Naive B cell (primary cell): ENCODE measurements around the gene FADS3. TPM values are rescaled to one million over a fixed set of nuclear protein-coding genes. Genes with fewer than 3 reads are reported as not detected.
A peak's percentile ranks its signal among the peaks of the same experiment; 100 is the strongest.

ENCODE experiments used
- ATAC-seq, 2 donors: fragments of 150-1000 bp; cut with Tn5 transposase; 2 replicates each; pipeline ENCODE4 v1.10.0; 2021; ENCODE audit warnings: low read depth in 2 of 2, mild to moderate bottlenecking in 2 of 2, moderate library complexity in 2 of 2
- DNase-seq: peaks from one replicate; pipeline ENCODE4 v3.0.0; 2022
- H3K27ac Mint-ChIP-seq, 6 donors: one replicate each; pipeline ENCODE4 v1.8.0; 2020 to 2022; ENCODE audit warnings: mild to moderate bottlenecking in 6 of 6, mixed read lengths in 6 of 6, moderate library complexity in 5 of 6, inconsistent platforms in 2 of 6
- H3K27me3 Mint-ChIP-seq, 3 donors: one replicate each; pipeline ENCODE4 v1.8.0; 2021 to 2022; ENCODE audit warnings: mixed read lengths in 3 of 3, mild to moderate bottlenecking in 1 of 3
- H3K36me3 Mint-ChIP-seq, 2 donors: one replicate each; pipeline ENCODE4 v1.8.0; 2020 to 2022; ENCODE audit warnings: mixed read lengths in 2 of 2, inconsistent platforms in 1 of 2, mild to moderate bottlenecking in 1 of 2
- H3K4me1 Mint-ChIP-seq, 3 donors: one replicate each; pipeline ENCODE4 v1.8.0; 2020 to 2022; ENCODE audit warnings: mixed read lengths in 3 of 3, inconsistent platforms in 1 of 3, mild to moderate bottlenecking in 1 of 3, moderate library complexity in 1 of 3
- H3K4me3 Mint-ChIP-seq, 8 donors: one replicate each; pipeline ENCODE4 v1.8.0; 2020 to 2022; ENCODE audit warnings: mild to moderate bottlenecking in 8 of 8, mixed read lengths in 8 of 8, moderate library complexity in 8 of 8, inconsistent platforms in 2 of 8
- H3K9me3 Mint-ChIP-seq, 7 donors: one replicate each; pipeline ENCODE4 v1.8.0; 2020 to 2022; ENCODE audit warnings: mixed read lengths in 7 of 7, mild to moderate bottlenecking in 5 of 7, inconsistent platforms in 2 of 7, moderate library complexity in 1 of 7
- polyA plus RNA-seq, 6 donors: library from polyadenylated mRNA; unstranded; fragments of 300-500 nt; fragmentation: Illumina TruSeq; gene quantifications; one replicate each; pipeline ENCODE4 v1.2.3, GENCODE V29; 2021; ENCODE audit warnings: low read depth in 6 of 6

FADS3 gene
- polyA plus RNA-seq, 6 donors from 2014 or later = 27.6 to 41.3 (median 34.4) TPM

GRCh38 chr11:61900251-61900650, 8.9 kb upstream of the FADS3 start:
- no peak for ATAC-seq
- Mint-ChIP-seq H3K27me3 (peaks cover 0 to 17% (median 7%) of the 10 kb centered on the region in 3 donors), H3K9me3 (no peaks in the 10 kb centered on the region), H3K4me1 (peaks cover 22 to 39% (median 36%) of the 10 kb centered on the region in 3 donors), H3K27ac (peak overlapping the region in 1 of 6 donors; percentile 91), H3K4me3 (no peak overlapping the region), H3K36me3 (no peaks in the 10 kb centered on the region)
- DNase-seq = no peak

GRCh38 chr11:61899146-61899841, 7.9 kb upstream of the FADS3 start:
- no peaks in the 10 kb centered on the region for H3K9me3 Mint-ChIP-seq
- peak overlapping the region; percentile 86 to 95 (median 90) for H3K27ac Mint-ChIP-seq
- H3K36me3 Mint-ChIP-seq = no peaks in the 10 kb centered on the region
- H3K4me3 Mint-ChIP-seq = peak overlapping the region in 7 of 8 donors; percentile 23 to 80 (median 49)
- peaks cover 0 to 17% (median 7%) of the 10 kb centered on the region in 3 donors for H3K27me3 Mint-ChIP-seq
- H3K4me1 Mint-ChIP-seq = peaks cover 22 to 40% (median 39%) of the 10 kb centered on the region in 3 donors
- peak; percentile 97 for DNase-seq
- peak; percentile 94 to 95 for ATAC-seq

- Mint-ChIP-seq H3K27me3 (peaks cover 0 to 6% (median 0%) of the 10 kb centered on the region in 3 donors), H3K27ac (peak overlapping the region in 5 of 6 donors; percentile 15 to 91 (median 63)), H3K4me1 (peaks cover 21 to 49% (median 39%) of the 10 kb centered on the region in 3 donors), H3K36me3 (no peaks in the 10 kb centered on the region), H3K4me3 (peak overlapping the region in 2 of 8 donors; percentile 33 to 47), H3K9me3 (no peaks in the 10 kb centered on the region)
- ATAC-seq = no peak
- DNase-seq = no peak
Measured at GRCh38 chr11:61898247-61898582, 6.9 kb upstream of the FADS3 start.

- Mint-ChIP-seq H3K9me3 (no peaks in the 10 kb centered on the region), H3K4me3 (peak overlapping the region in 1 of 8 donors; percentile 47), H3K27ac (peak overlapping the region in 5 of 6 donors; percentile 47 to 91 (median 63)), H3K36me3 (no peaks in the 10 kb centered on the region), H3K4me1 (peaks cover 24 to 50% (median 42%) of the 10 kb centered on the region in 3 donors), H3K27me3 (no peaks in the 10 kb centered on the region)
- ATAC-seq (peak; percentile 46 to 49), DNase-seq (peak; percentile 67)
Measured at GRCh38 chr11:61897387-61898246, 6.3 kb upstream of the FADS3 start.

GRCh38 chr11:61896665-61897386, 5.5 kb upstream of the FADS3 start:
- no peak for DNase-seq
- peaks cover 30 to 56% (median 48%) of the 10 kb centered on the region in 3 donors for H3K4me1 Mint-ChIP-seq
- no peak overlapping the region for H3K4me3 Mint-ChIP-seq
- H3K9me3 Mint-ChIP-seq = no peaks in the 10 kb centered on the region
- ATAC-seq = no peak
- no peaks in the 10 kb centered on the region for H3K36me3 Mint-ChIP-seq
- H3K27ac Mint-ChIP-seq = peak overlapping the region in 5 of 6 donors; percentile 59 to 96 (median 74)
- no peaks in the 10 kb centered on the region for H3K27me3 Mint-ChIP-seq

GRCh38 chr11:61895718-61896059, 4.3 kb upstream of the FADS3 start:
- Mint-ChIP-seq H3K36me3 (no peaks in the 10 kb centered on the region), H3K4me1 (peaks cover 33 to 60% (median 51%) of the 10 kb centered on the region in 3 donors), H3K27ac (peak overlapping the region in 5 of 6 donors; percentile 59 to 85 (median 81)), H3K4me3 (no peak overlapping the region), H3K9me3 (no peaks in the 10 kb centered on the region), H3K27me3 (no peaks in the 10 kb centered on the region)
- ATAC-seq = no peak
- DNase-seq = no peak

GRCh38 chr11:61895046-61895717, 3.8 kb upstream of the FADS3 start:
- no peak for DNase-seq
- Mint-ChIP-seq H3K4me1 (peaks cover 33 to 62% (median 55%) of the 10 kb centered on the region in 3 donors), H3K36me3 (no peaks in the 10 kb centered on the region), H3K9me3 (no peaks in the 10 kb centered on the region), H3K4me3 (no peak overlapping the region), H3K27ac (peak overlapping the region in 4 of 6 donors; percentile 5 to 85 (median 80)), H3K27me3 (no peaks in the 10 kb centered on the region)
- ATAC-seq = no peak

GRCh38 chr11:61893981-61894380, 2.6 kb upstream of the FADS3 start:
- Mint-ChIP-seq H3K4me1 (peaks cover 27 to 57% (median 55%) of the 10 kb centered on the region in 3 donors), H3K4me3 (peak overlapping the region in 1 of 8 donors; percentile 80), H3K9me3 (no peaks in the 10 kb centered on the region), H3K36me3 (no peaks in the 10 kb centered on the region), H3K27ac (peak overlapping the region in 4 of 6 donors; percentile 47 to 82 (median 67)), H3K27me3 (no peaks in the 10 kb centered on the region)
- ATAC-seq = no peak
- no peak for DNase-seq

GRCh38 chr11:61892085-61892370, 683 bp upstream of the FADS3 start:
- ATAC-seq (peak; percentile 82 to 86), DNase-seq (no peak)
- Mint-ChIP-seq H3K4me1 (peaks cover 21 to 46% (median 44%) of the 10 kb centered on the region in 3 donors), H3K4me3 (peak overlapping the region; percentile 79 to 91 (median 83)), H3K36me3 (peaks cover 0 to 6% of the 10 kb centered on the region in 2 donors), H3K27ac (peak overlapping the region; percentile 91 to 98 (median 97)), H3K27me3 (no peaks in the 10 kb centered on the region), H3K9me3 (no peaks in the 10 kb centered on the region)

- Mint-ChIP-seq H3K9me3 (no peaks in the 10 kb centered on the region), H3K27me3 (no peaks in the 10 kb centered on the region), H3K27ac (peak overlapping the region; percentile 49 to 94 (median 86)), H3K4me1 (peaks cover 25 to 48% (median 42%) of the 10 kb centered on the region in 3 donors), H3K36me3 (peaks cover 0 to 7% of the 10 kb centered on the region in 2 donors), H3K4me3 (peak overlapping the region; percentile 85 to 94 (median 89))
- ATAC-seq (no peak), DNase-seq (peak; percentile 32)
Measured at GRCh38 chr11:61890529-61891330, 615 bp downstream of the FADS3 start.

- DNase-seq = no peak
- Mint-ChIP-seq H3K36me3 (peaks cover 0 to 7% of the 10 kb centered on the region in 2 donors), H3K9me3 (no peaks in the 10 kb centered on the region), H3K27ac (peak overlapping the region in 3 of 6 donors; percentile 7 to 87 (median 38)), H3K27me3 (no peaks in the 10 kb centered on the region), H3K4me1 (peaks cover 28 to 51% (median 42%) of the 10 kb centered on the region in 3 donors), H3K4me3 (peak overlapping the region; percentile 45 to 92 (median 78))
- ATAC-seq = no peak
Measured at GRCh38 chr11:61889831-61890230, 1.5 kb downstream of the FADS3 start.

GRCh38 chr11:61888590-61888989, 2.8 kb downstream of the FADS3 start:
- peak overlapping the region in 3 of 8 donors; percentile 30 to 63 (median 30) for H3K4me3 Mint-ChIP-seq
- DNase-seq (no peak), ATAC-seq (no peak)
- peaks cover 34 to 51% (median 43%) of the 10 kb centered on the region in 3 donors for H3K4me1 Mint-ChIP-seq
- no peaks in the 10 kb centered on the region for H3K9me3 Mint-ChIP-seq
- no peak overlapping the region for H3K27ac Mint-ChIP-seq
- H3K27me3 Mint-ChIP-seq = no peaks in the 10 kb centered on the region
- peaks cover 0 to 7% of the 10 kb centered on the region in 2 donors for H3K36me3 Mint-ChIP-seq
